HepG2 (cell line): ENCODE measurements around the gene LHPP. TPM values are rescaled to one million over a fixed set of nuclear protein-coding genes. Genes with fewer than 3 reads are reported as not detected.
A peak's percentile ranks its signal among the peaks of the same experiment; 100 is the strongest.

Experiments used
- ARID5B ChIP-seq: IDR thresholded peaks from 2 replicates; pipeline ENCODE4 v1.4.0; 2020; ENCODE audit warnings: mild to moderate bottlenecking, missing genetic modification reagents
- ASH2L ChIP-seq: fragments of 300-600, 200-600 bp; sonication (generic); IDR thresholded peaks from 2 replicates; pipeline ENCODE4 v1.7.0; 2017; ENCODE audit warnings: low read depth, mild to moderate bottlenecking, moderate library complexity, mixed read lengths, low read length; ENCODE audit not compliant: insufficient read length
- FOXA1 ChIP-seq, 2 experiments: fragments of 450-650 bp in 1 of 2; sonication (generic) in 1 of 2; formaldehyde crosslinking in 1 of 2; IDR thresholded peaks; 2 replicates each; pipeline versions ENCODE4 v1.4.0 to v1.6.1; 2016 to 2020; ENCODE audit warnings: missing genetic modification reagents in 1 of 2
- HNRNPLL ChIP-seq: fragments of 200-400 bp; formaldehyde crosslinking; IDR thresholded peaks from 2 replicates; pipeline ENCODE4 v1.6.1; 2017; ENCODE audit warnings: mild to moderate bottlenecking, low read depth, low read length; ENCODE audit not compliant: poor library complexity, severe bottlenecking
- LCORL ChIP-seq, 2 experiments: fragments of 450-650 bp in 1 of 2; sonication (generic) in 1 of 2; formaldehyde crosslinking in 1 of 2; IDR thresholded peaks; 2 replicates each; pipeline versions ENCODE4 v1.5.0 to v1.6.1; 2017 to 2020; ENCODE audit warnings: antibody characterized with exemption in 1 of 2, missing genetic modification reagents in 1 of 2
- RARA ChIP-seq: IDR thresholded peaks from 2 replicates; pipeline ENCODE4 v1.6.1; 2016; ENCODE audit warnings: missing genetic modification reagents, missing compliant biosample characterization
- SMYD3 ChIP-seq: sonication (generic); formaldehyde crosslinking; IDR thresholded peaks from 2 replicates; pipeline ENCODE4 v1.8.1; 2023; ENCODE audit warnings: mild to moderate bottlenecking, missing genetic modification reagents
- SOX6 ChIP-seq, 2 experiments: fragments of 450-650 bp in 1 of 2; sonication (generic) in 1 of 2; formaldehyde crosslinking in 1 of 2; IDR thresholded peaks; 2 replicates each; pipeline versions ENCODE4 v1.4.0 to v1.6.1; 2017 to 2020; ENCODE audit warnings: antibody characterized with exemption in 1 of 2, mild to moderate bottlenecking in 1 of 2, missing genetic modification reagents in 1 of 2
- SRSF1 ChIP-seq: fragments of 200-400 bp; formaldehyde crosslinking; optimal IDR thresholded peaks from 2 replicates; pipeline ENCODE3; 2017; ENCODE audit warnings: mild to moderate bottlenecking, low read depth, low read length, moderate library complexity
- ZNF280B ChIP-seq: sonication (generic); formaldehyde crosslinking; IDR thresholded peaks from 2 replicates; pipeline ENCODE4 v1.5.0; 2020; ENCODE audit warnings: missing genetic modification reagents, mild to moderate bottlenecking, borderline replicate concordance
- ZNF331 ChIP-seq: sonication (generic); formaldehyde crosslinking; IDR thresholded peaks from 2 replicates; pipeline ENCODE4 v1.4.0; 2020; ENCODE audit warnings: missing genetic modification reagents
- ZNF614 ChIP-seq: IDR thresholded peaks from 2 replicates; pipeline ENCODE4 v1.6.1; 2018; ENCODE audit warnings: missing biosample characterization, missing genetic modification reagents, inconsistent platforms, borderline replicate concordance
- ZSCAN9 ChIP-seq: IDR thresholded peaks from 2 replicates; pipeline ENCODE4 v1.6.1; 2016; ENCODE audit warnings: borderline replicate concordance
- polyA plus RNA-seq, 8 experiments: library from polyadenylated mRNA; depleted of rRNA in 3 of 8; stranded (reverse) in 7 of 8; unstranded in 1 of 8; fragments of >200 nt; fragmentation: Illumina TruSeq in 4 of 8; extraction: Trizol in 4 of 8; gene quantifications; 2 replicates each; pipeline versions ENCODE4 v1.2.1 to v1.2.3, GENCODE V29; 2011 to 2016; ENCODE audit warnings: low read depth in 4 of 8, missing spikeins in 1 of 8, mixed read lengths in 1 of 8; ENCODE audit not compliant: insufficient read depth in 1 of 8
- total RNA-seq, 5 experiments: library from RNA; depleted of rRNA; stranded (reverse); fragments of >200 nt; fragmentation: Illumina TruSeq; extraction: Trizol; gene quantifications; 2 replicates each; pipeline ENCODE4 v1.2.3, GENCODE V29; 2016; ENCODE audit warnings: low read depth in 1 of 5
- TF ChIP-seq, protein P1 (sequence below): sonication (generic); formaldehyde crosslinking; IDR thresholded peaks from 2 replicates; pipeline ENCODE4 v1.9.0; 2022; ENCODE audit warnings: low read depth, missing genetic modification reagents
- TF ChIP-seq, protein P2 (sequence below): sonication (generic); formaldehyde crosslinking; IDR thresholded peaks from 2 replicates; pipeline ENCODE4 v1.4.0; 2020; ENCODE audit warnings: missing genetic modification reagents

Gene LHPP
- total and polyA plus RNA-seq, 2 of the 13 experiments (the other 11 are each of a cell fraction or from before 2014, with no cell fraction given) = 5.2 to 13.1 TPM

- TF ChIP-seq ASH2L (peak; percentile 14), ZNF614 (CRISPR knock-in tag) (0 out of 2 replicates have a peak, but pooled peaks have one; percentile 33), ZSCAN9 (CRISPR knock-in tag) (peak; percentile 50; the same call in 1 of the 2 replicates), SOX6 (IDR thresholded peaks at IDR 0.05) (no peak), SOX6 (CRISPR knock-in tag; IDR thresholded peaks at IDR 0.05) (peak; percentile 34; the same call in 1 of the 2 replicates), ARID5B (CRISPR knock-in tag) (0 out of 2 replicates have a peak, but pooled peaks have one; percentile 29), HNRNPLL (peak; percentile 15), RARA (CRISPR knock-in tag) (peak; percentile 17; the same call in 1 of the 2 replicates), SMYD3 (CRISPR knock-in tag) (no peak), ZNF331 (CRISPR knock-in tag) (0 out of 2 replicates have a peak, but pooled peaks have one; percentile 30), ZNF280B (CRISPR knock-in tag) (0 out of 2 replicates have a peak, but pooled peaks have one; percentile 74), SRSF1 (peak; percentile 57), LCORL (IDR thresholded peaks at IDR 0.05) (no peak), LCORL (CRISPR knock-in tag; IDR thresholded peaks at IDR 0.05) (peak; percentile 23; the same call in 1 of the 2 replicates), FOXA1 (IDR thresholded peaks at IDR 0.05) (no peak), FOXA1 (CRISPR knock-in tag; IDR thresholded peaks at IDR 0.05) (no peak)
- TF ChIP-seq, protein P1, sequence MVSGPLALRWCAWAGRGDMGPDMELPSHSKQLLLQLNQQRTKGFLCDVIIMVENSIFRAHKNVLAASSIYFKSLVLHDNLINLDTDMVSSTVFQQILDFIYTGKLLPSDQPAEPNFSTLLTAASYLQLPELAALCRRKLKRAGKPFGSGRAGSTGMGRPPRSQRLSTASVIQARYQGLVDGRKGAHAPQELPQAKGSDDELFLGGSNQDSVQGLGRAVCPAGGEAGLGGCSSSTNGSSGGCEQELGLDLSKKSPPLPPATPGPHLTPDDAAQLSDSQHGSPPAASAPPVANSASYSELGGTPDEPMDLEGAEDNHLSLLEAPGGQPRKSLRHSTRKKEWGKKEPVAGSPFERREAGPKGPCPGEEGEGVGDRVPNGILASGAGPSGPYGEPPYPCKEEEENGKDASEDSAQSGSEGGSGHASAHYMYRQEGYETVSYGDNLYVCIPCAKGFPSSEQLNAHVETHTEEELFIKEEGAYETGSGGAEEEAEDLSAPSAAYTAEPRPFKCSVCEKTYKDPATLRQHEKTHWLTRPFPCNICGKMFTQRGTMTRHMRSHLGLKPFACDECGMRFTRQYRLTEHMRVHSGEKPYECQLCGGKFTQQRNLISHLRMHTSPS (CRISPR knock-in tag) = peak; percentile 82
- TF ChIP-seq, protein P2, sequence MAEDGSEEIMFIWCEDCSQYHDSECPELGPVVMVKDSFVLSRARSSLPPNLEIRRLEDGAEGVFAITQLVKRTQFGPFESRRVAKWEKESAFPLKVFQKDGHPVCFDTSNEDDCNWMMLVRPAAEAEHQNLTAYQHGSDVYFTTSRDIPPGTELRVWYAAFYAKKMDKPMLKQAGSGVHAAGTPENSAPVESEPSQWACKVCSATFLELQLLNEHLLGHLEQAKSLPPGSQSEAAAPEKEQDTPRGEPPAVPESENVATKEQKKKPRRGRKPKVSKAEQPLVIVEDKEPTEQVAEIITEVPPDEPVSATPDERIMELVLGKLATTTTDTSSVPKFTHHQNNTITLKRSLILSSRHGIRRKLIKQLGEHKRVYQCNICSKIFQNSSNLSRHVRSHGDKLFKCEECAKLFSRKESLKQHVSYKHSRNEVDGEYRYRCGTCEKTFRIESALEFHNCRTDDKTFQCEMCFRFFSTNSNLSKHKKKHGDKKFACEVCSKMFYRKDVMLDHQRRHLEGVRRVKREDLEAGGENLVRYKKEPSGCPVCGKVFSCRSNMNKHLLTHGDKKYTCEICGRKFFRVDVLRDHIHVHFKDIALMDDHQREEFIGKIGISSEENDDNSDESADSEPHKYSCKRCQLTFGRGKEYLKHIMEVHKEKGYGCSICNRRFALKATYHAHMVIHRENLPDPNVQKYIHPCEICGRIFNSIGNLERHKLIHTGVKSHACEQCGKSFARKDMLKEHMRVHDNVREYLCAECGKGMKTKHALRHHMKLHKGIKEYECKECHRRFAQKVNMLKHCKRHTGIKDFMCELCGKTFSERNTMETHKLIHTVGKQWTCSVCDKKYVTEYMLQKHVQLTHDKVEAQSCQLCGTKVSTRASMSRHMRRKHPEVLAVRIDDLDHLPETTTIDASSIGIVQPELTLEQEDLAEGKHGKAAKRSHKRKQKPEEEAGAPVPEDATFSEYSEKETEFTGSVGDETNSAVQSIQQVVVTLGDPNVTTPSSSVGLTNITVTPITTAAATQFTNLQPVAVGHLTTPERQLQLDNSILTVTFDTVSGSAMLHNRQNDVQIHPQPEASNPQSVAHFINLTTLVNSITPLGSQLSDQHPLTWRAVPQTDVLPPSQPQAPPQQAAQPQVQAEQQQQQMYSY (CRISPR knock-in tag) = 0 out of 2 replicates have a peak, but pooled peaks have one; percentile 35
Observed at GRCh38 chr10:124605856-124606812, 144.5 kb downstream of the LHPP start (continued).
